Liver (tissue), 9 donors: ENCODE results near the gene RESP18. TPM values are rescaled to one million over a fixed set of nuclear protein-coding genes. Genes with fewer than 3 reads are reported as not detected.

Source experiments
- DNase-seq: peaks from one replicate; pipeline ENCODE4 v3.0.0-alpha.2; 2017; ENCODE audit warnings: low spot score
- H3K27ac ChIP-seq, 2 donors: one replicate each; pipeline ENCODE4 v1.7.0; 2013; ENCODE audit warnings: inconsistent platforms in 2 of 2, low read length in 2 of 2, control low read depth in 1 of 2, low read depth in 1 of 2, mild to moderate bottlenecking in 1 of 2
- H3K27me3 ChIP-seq, 4 donors: one replicate each; pipeline versions ENCODE4 v1.6.1 to v1.7.0; 2013; ENCODE audit warnings: low read length in 3 of 4, inconsistent platforms in 1 of 4, mild to moderate bottlenecking in 1 of 4, moderate library complexity in 1 of 4; ENCODE audit not compliant: control insufficient read depth in 4 of 4, insufficient read depth in 4 of 4
- H3K36me3 ChIP-seq, 4 donors: one replicate each; pipeline versions ENCODE4 v1.6.1 to v1.7.0; 2013; ENCODE audit warnings: low read length in 3 of 4, mild to moderate bottlenecking in 3 of 4, low read depth in 1 of 4, moderate library complexity in 1 of 4; ENCODE audit not compliant: control insufficient read depth in 4 of 4, insufficient read depth in 3 of 4
- H3K4me1 ChIP-seq, 4 donors: one replicate each; pipeline versions ENCODE4 v1.6.1 to v1.7.0; 2013; ENCODE audit warnings: low read length in 3 of 4, mild to moderate bottlenecking in 3 of 4, moderate library complexity in 1 of 4; ENCODE audit not compliant: control insufficient read depth in 4 of 4, insufficient read depth in 4 of 4
- H3K4me3 ChIP-seq, 3 donors: one replicate each; pipeline versions ENCODE4 v1.6.1 to v1.7.0; 2013; ENCODE audit warnings: low read length in 3 of 3, control low read depth in 1 of 3, low read depth in 1 of 3, mild to moderate bottlenecking in 1 of 3
- H3K9ac ChIP-seq, 2 donors: one replicate each; pipeline ENCODE4 v1.7.0; 2013; ENCODE audit warnings: low read length in 2 of 2, mild to moderate bottlenecking in 2 of 2, moderate library complexity in 2 of 2, control low read depth in 1 of 2, low read depth in 1 of 2
- H3K9me3 ChIP-seq, 4 donors: one replicate each; pipeline versions ENCODE4 v1.6.1 to v1.7.0; 2013; ENCODE audit warnings: low read length in 3 of 4; ENCODE audit not compliant: control insufficient read depth in 4 of 4
- ATF3 ChIP-seq: IDR thresholded peaks from 2 replicates; pipeline ENCODE4 v1.6.1; 2016; ENCODE audit warnings: antibody characterized with exemption
- EGR1 ChIP-seq, 2 donors: IDR thresholded peaks; 2 replicates each; pipeline ENCODE4 v1.6.1; 2016 to 2018; ENCODE audit warnings: antibody characterized with exemption in 2 of 2, low read depth in 2 of 2
- FOXA1 ChIP-seq: IDR thresholded peaks from 2 replicates; pipeline ENCODE4 v1.6.1; 2016; ENCODE audit warnings: antibody characterized with exemption
- GABPA ChIP-seq, 2 donors: IDR thresholded peaks in 1 of 2; conservative IDR thresholded peaks in 1 of 2; 2 replicates each; pipeline ENCODE4 v1.6.1; 2016; ENCODE audit warnings: antibody characterized with exemption in 2 of 2, mild to moderate bottlenecking in 1 of 2, moderate library complexity in 1 of 2
- HNF4G ChIP-seq: IDR thresholded peaks from 2 replicates; pipeline ENCODE4 v1.6.1; 2016; ENCODE audit warnings: antibody characterized with exemption
- JUND ChIP-seq, 2 donors: IDR thresholded peaks; 2 replicates each; pipeline ENCODE4 v1.6.1; 2016; ENCODE audit warnings: antibody characterized with exemption in 2 of 2
- MAX ChIP-seq: IDR thresholded peaks from 2 replicates; pipeline ENCODE4 v1.6.1; 2016; ENCODE audit warnings: antibody characterized with exemption
- NR2F2 ChIP-seq: IDR thresholded peaks from 2 replicates; pipeline ENCODE4 v1.6.1; 2016; ENCODE audit warnings: antibody characterized with exemption
- RAD21 ChIP-seq, 2 donors: IDR thresholded peaks; 2 replicates each; pipeline ENCODE4 v1.6.1; 2016; ENCODE audit warnings: antibody characterized with exemption in 2 of 2, mild to moderate bottlenecking in 2 of 2
- RXRA ChIP-seq, 2 donors: IDR thresholded peaks; 2 replicates each; pipeline ENCODE4 v1.6.1; 2017 to 2018; ENCODE audit warnings: antibody characterized with exemption in 2 of 2, mild to moderate bottlenecking in 1 of 2
- SP1 ChIP-seq: IDR thresholded peaks from 2 replicates; pipeline ENCODE4 v1.6.1; 2018; ENCODE audit warnings: antibody characterized with exemption, mild to moderate bottlenecking
- TAF1 ChIP-seq: conservative IDR thresholded peaks from 2 replicates; pipeline ENCODE4 v1.6.1; 2016; ENCODE audit warnings: antibody characterized with exemption, mild to moderate bottlenecking
- ZBTB33 ChIP-seq: IDR thresholded peaks from 2 replicates; pipeline ENCODE4 v1.6.1; 2016; ENCODE audit warnings: antibody characterized with exemption
- WGBS: extraction: QIAGEN DNeasy Blood & Tissue Kit; methylation state at CpG from one replicate; pipeline ENCODE4 v1.1.7; 2013; 5-methylcytosine and 5-hydroxymethylcytosine counted together
- polyA plus RNA-seq, 2 donors: library from polyadenylated mRNA; stranded (reverse) in 1 of 2; unstranded in 1 of 2; fragments of 200-250 nt in 1 of 2; fragments of >200 nt in 1 of 2; fragmentation: Nextera tagmentation in 1 of 2; extraction: Ambion mirVana in 1 of 2; gene quantifications; one replicate each; pipeline versions ENCODE4 v1.2.1 to v1.2.3, GENCODE V29; 2013 to 2015
- total RNA-seq, 2 donors: library from RNA; depleted of rRNA; stranded (reverse); fragments of >200 nt; gene quantifications; one replicate each; pipeline ENCODE4 v1.2.3, GENCODE V29; 2014
- TF ChIP-seq, protein P1 (sequence below): IDR thresholded peaks from 2 replicates; pipeline ENCODE4 v1.6.1; 2016; ENCODE audit warnings: antibody characterized with exemption, mild to moderate bottlenecking
- donor health status: healthy.
- donor health status: healthy.
- donor health status: healthy.
- donor health status: healthy.
- donor health status: healthy.

Gene RESP18
- total and polyA plus RNA-seq, 4 donors: not detected

GRCh38 chr2:219368690-219369191 is 36.2 kb upstream of the RESP18 start:
- peak overlapping the region in 1 of 2 donors; percentile 37 for H3K27ac ChIP-seq
- DNase-seq: no peak
- WGBS: 54% methylated on average over 3 of the region's 3 CpGs

GRCh38 chr2:219362524-219363164 is 30.1 kb upstream of the RESP18 start:
- Histone ChIP-seq H3K4me1 (peaks cover 0 to 10% (median 5%) of the 10 kb centered on the region in 4 donors), H3K9me3 (no peaks in the 10 kb centered on the region), H3K27ac (no peak overlapping the region), H3K9ac (no peak overlapping the region), H3K4me3 (no peak overlapping the region), H3K36me3 (peaks cover 0 to 4% (median 0%) of the 10 kb centered on the region in 4 donors), H3K27me3 (peaks cover 0 to 4% (median 2%) of the 10 kb centered on the region in 4 donors)
- DNase-seq: no peak
- 75% methylated on average over 3 of the region's 3 CpGs for WGBS
- TF ChIP-seq, protein P1, sequence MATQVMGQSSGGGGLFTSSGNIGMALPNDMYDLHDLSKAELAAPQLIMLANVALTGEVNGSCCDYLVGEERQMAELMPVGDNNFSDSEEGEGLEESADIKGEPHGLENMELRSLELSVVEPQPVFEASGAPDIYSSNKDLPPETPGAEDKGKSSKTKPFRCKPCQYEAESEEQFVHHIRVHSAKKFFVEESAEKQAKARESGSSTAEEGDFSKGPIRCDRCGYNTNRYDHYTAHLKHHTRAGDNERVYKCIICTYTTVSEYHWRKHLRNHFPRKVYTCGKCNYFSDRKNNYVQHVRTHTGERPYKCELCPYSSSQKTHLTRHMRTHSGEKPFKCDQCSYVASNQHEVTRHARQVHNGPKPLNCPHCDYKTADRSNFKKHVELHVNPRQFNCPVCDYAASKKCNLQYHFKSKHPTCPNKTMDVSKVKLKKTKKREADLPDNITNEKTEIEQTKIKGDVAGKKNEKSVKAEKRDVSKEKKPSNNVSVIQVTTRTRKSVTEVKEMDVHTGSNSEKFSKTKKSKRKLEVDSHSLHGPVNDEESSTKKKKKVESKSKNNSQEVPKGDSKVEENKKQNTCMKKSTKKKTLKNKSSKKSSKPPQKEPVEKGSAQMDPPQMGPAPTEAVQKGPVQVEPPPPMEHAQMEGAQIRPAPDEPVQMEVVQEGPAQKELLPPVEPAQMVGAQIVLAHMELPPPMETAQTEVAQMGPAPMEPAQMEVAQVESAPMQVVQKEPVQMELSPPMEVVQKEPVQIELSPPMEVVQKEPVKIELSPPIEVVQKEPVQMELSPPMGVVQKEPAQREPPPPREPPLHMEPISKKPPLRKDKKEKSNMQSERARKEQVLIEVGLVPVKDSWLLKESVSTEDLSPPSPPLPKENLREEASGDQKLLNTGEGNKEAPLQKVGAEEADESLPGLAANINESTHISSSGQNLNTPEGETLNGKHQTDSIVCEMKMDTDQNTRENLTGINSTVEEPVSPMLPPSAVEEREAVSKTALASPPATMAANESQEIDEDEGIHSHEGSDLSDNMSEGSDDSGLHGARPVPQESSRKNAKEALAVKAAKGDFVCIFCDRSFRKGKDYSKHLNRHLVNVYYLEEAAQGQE: no peak
- TF ChIP-seq MAX (no peak), JUND (IDR thresholded peaks at IDR 0.05) (peak; percentile 25), EGR1 (IDR thresholded peaks at IDR 0.05; ENCODE audit: low read depth in 2 of 2) (no peak)

More at GRCh38 chr2:219368690-219369191, 36.2 kb upstream of the RESP18 start:
- peaks cover 0 to 3% (median 1%) of the 10 kb centered on the region in 4 donors for H3K36me3 ChIP-seq
- H3K4me3 ChIP-seq: no peak overlapping the region
- no peaks in the 10 kb centered on the region for H3K9me3 ChIP-seq
- no peak overlapping the region for H3K9ac ChIP-seq
- no peaks in the 10 kb centered on the region for H3K27me3 ChIP-seq
- peaks cover 0 to 11% (median 4%) of the 10 kb centered on the region in 4 donors for H3K4me1 ChIP-seq
- TF ChIP-seq HNF4G: no peak
- TF ChIP-seq SP1: peak; percentile 18

GRCh38 chr2:219362072-219362471 is 29.5 kb upstream of the RESP18 start:
- no peak overlapping the region for H3K4me3 ChIP-seq
- TF ChIP-seq EGR1 (IDR thresholded peaks at IDR 0.05; ENCODE audit: low read depth in 2 of 2) (no peak), HNF4G (no peak), RAD21 (IDR thresholded peaks at IDR 0.05) (no peak), FOXA1 (no peak), NR2F2 (no peak), ZBTB33 (no peak), TAF1 (no peak), GABPA (IDR thresholded peaks at IDR 0.05 in 1 of 2, conservative IDR thresholded peaks at IDR 0.05 in 1 of 2) (no peak), ATF3 (no peak), RXRA (IDR thresholded peaks at IDR 0.05) (no peak)
- H3K36me3 ChIP-seq: peaks cover 0 to 4% (median 0%) of the 10 kb centered on the region in 4 donors
- no peak for DNase-seq
- WGBS: 94% methylated on average over 5 of the region's 5 CpGs
- H3K9me3 ChIP-seq: no peaks in the 10 kb centered on the region
- H3K27ac ChIP-seq: no peak overlapping the region
- peaks cover 0 to 4% (median 2%) of the 10 kb centered on the region in 4 donors for H3K27me3 ChIP-seq
- peaks cover 0 to 10% (median 5%) of the 10 kb centered on the region in 4 donors for H3K4me1 ChIP-seq
- H3K9ac ChIP-seq: no peak overlapping the region
